ENCODE data around the gene RDH16.
"Not testable (repeated sequence)": the region's sequence is repeated elsewhere in the genome, so short reads cannot be mapped to it uniquely, and the experiment has no call there.

Gene RDH16

GRCh38 chr12:56921346-56921745 lies 36.1 kb downstream of the RDH16 start:
- DNase-seq (ENCODE audit: low read depth) = no peak

GRCh38 chr12:56918139-56918538 lies 39.3 kb downstream of the RDH16 start:
- not testable (repeated sequence) for DNase-seq (ENCODE audit: low read depth)

GRCh38 chr12:56916996-56917333 lies 40.4 kb downstream of the RDH16 start:
- no peak for DNase-seq (ENCODE audit: low read depth)

GRCh38 chr12:56916296-56916995 lies 41.0 kb downstream of the RDH16 start:
- DNase-seq (ENCODE audit: low read depth) = no peak

GRCh38 chr12:56914724-56915123 lies 42.7 kb downstream of the RDH16 start:
- DNase-seq (ENCODE audit: low read depth) = no peak

- no peak for DNase-seq (ENCODE audit: low read depth)
Observed at GRCh38 chr12:56914256-56914655, 43.2 kb downstream of the RDH16 start.

GRCh38 chr12:56909403-56909802 lies 48.0 kb downstream of the RDH16 start:
- not testable (repeated sequence) for DNase-seq (ENCODE audit: low read depth)

- DNase-seq (ENCODE audit: low read depth) = no peak
Observed at GRCh38 chr12:56908136-56908535, 49.3 kb downstream of the RDH16 start.

GRCh38 chr12:56905852-56906251 lies 51.6 kb downstream of the RDH16 start:
- DNase-seq (ENCODE audit: low read depth) = no peak

GRCh38 chr12:56903374-56903773 lies 54.0 kb downstream of the RDH16 start:
- DNase-seq (ENCODE audit: low read depth) = no peak

Data from ELR (cell line).